NCI-H187 treated with DMSO at 0.1 percent for 48 hours (cell line): ENCODE measurements around the gene RPRD2.
"Not testable (repeated sequence)": the region's sequence is repeated elsewhere in the genome, so short reads cannot be mapped to it uniquely, and the experiment has no call there.

Source experiments
- DNase-seq: peaks from one replicate; lab custom pipeline; 2025; lab: John Stamatoyannopoulos, UW

Gene RPRD2

DNA sequence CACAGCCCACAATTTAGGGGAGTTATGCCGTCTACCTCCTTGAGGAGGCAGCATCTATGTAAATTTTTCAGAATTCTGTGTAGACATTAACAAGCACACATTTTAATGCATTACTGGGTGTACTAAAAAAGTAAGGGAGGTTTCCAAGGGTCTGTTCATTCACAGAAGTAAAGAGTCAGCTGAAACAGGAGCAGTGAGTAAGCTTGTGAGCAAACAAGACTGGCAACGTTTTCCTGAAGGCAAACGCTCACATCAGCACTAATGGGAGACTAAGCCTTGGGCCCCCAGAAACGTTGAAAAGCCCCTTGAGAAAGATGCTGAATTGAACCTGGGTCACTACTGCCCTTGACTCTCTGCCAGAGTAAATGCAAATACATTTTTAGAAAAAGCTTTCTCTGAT, 25.7 kb downstream of the RPRD2 start:
- DNase-seq = no peak

DNA sequence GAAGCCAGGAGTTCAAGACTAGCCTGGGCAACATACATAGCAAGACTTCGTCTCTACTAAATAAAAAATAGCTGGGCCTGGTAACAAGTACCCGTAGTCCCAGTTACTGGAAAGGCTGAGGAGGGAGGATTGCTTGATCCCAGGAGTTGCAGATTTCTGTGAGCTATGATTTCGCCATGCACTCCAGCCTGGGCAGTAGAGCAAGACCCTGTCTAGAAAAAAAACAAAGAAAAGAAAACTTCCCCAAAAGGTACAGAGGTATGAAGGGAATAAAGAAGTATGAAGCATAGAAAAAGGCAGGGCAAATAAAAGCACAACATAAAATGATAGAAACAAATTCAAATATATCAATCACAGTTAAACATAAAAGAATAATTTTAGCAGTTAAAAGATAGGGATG, 28.7 kb downstream of the RPRD2 start:
- DNase-seq = no peak

DNA sequence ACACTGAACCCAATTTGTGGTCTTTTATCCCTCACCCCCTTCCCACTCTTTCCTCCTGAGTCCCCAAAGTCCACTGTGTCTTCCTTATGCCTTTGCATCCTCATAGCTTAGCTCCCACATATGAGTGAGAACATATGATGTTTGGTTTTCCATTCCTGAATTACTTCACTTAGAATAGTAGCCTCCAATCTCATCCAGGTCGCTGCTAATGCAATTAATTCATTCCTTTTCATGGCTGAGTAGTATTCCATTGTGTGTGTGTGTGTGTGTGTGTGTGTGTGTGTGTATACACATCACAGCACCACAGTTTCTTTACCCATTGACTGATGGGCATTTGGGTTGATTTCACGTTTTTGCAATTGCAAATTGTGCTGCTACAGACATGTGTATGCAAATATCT, 31.2 kb downstream of the RPRD2 start:
- not testable (repeated sequence) for DNase-seq

DNA sequence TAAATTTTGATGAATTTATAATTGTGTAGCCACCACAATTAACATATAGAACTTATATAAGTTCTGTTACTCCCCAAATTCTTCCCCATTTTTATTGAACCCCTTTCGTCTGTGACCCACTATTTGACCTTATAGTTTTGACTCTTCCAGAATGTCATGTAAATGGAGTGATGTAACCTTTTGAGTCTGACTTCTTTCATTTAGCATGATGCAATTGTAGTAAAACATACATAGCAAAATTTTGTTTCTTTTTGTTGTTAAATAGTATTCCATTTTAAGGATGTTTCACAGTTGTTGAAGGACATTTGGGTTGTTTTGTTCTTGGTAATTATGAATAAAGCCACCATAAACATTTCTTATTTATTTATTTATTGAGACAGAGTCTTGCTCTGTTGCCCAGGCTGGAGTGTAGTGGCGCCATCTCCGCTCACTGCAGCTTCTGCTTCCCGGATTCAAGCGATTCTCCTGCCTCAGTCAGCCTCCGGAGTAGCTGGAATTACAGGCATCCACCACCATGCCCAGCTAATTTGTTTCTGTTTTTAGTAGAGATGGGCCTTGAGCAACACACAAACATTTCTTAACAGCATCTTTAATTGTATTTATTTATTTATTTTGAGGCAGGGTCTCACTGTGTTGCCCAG, 33.6 kb downstream of the RPRD2 start:
- no peak for DNase-seq

DNA sequence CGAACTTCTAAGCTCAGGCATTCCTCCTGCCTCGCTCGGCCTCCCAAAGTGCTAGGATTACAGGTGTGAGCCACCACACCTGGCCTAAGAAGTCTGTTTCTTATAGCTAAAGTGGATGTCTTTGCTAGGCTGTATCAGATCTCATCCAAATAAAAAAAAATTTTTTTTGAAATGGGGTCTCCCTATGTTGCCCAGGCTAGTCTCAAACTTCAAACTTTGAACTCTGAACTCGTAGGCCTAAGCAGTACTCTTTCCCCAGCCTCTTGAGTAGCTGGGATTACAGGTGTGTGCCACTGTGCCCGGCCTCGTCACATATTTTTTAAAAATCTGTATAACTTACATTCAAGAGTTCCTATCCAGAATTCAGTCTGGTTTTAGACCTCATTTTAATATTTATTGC, 40.5 kb downstream of the RPRD2 start:
- no peak for DNase-seq

DNA sequence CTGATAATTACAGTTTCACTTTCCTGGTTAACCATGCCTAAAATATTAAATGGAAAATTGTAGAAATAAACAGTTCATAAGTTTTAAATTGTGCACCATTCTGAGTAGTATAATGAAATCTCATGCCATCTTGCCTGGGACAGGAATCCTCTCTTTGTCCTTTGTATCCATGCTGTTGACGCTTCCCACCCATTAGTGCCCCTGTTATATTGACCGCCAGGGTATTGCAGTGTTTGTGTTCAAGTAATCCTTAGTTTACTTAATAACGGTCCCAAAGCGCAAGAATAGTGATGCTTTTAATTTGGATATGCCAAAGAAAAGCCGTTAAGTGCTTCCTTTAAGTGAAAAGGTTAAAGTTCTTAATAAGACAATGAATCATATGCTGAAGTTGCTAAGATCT, 41.7 kb downstream of the RPRD2 start:
- DNase-seq = no peak

DNA sequence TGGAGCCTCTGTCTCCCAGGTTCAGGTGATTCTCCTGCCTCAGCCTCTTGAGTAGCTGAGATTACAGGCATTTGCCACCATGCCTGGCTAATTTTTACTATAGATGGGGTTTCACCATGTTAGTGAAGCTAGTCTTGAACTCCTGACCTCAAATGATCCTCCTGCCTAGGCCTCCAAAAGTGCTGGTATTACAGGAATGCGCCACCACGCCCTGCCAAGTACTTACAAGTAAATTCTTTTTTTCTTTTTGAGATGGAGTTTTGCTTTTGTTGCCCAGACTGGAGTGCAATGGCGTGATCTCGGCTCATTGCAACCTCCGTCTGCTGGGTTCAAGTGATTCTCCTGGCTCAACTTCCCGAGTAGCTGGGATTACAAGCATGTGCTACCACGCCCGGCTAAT, 42.5 kb downstream of the RPRD2 start:
- no peak for DNase-seq

DNA sequence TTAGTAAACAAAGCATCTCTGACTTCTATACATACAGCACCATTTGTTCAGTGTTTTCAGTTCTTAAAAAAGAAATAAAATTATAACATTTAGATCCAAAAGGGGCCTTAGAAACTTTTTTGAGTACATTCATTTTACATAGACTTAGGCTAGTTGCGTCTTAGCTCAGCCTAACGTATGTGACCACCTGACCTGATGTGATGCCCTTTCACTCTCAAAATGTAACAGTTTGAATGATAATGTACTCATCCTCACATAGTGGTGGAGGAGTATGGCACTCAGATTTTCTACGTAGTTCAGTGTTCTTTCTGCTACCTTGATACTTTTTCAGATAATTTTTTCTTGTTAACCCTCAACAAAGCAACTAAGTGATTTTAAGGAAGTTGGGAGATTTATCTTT, 43.4 kb downstream of the RPRD2 start:
- DNase-seq = no peak

DNA sequence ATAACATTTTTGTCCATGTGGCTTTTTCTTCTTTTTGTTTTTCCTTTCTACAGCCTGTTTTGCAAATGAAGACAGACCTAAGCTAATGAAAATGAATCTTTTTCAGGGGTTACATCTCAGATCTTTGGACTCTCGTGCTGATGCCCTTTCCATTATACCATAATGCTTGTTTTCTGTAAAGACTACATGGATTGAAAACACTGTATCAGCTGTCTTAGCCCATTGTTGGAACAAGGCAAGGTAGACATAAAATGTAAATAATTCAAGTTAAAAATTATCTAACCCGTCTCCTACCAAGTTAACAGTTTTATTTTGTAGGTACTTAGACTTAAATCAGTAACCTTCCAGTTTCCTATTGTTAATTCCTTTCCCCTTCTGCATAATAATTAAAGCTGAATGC, 44.9 kb downstream of the RPRD2 start:
- DNase-seq = no peak

DNA sequence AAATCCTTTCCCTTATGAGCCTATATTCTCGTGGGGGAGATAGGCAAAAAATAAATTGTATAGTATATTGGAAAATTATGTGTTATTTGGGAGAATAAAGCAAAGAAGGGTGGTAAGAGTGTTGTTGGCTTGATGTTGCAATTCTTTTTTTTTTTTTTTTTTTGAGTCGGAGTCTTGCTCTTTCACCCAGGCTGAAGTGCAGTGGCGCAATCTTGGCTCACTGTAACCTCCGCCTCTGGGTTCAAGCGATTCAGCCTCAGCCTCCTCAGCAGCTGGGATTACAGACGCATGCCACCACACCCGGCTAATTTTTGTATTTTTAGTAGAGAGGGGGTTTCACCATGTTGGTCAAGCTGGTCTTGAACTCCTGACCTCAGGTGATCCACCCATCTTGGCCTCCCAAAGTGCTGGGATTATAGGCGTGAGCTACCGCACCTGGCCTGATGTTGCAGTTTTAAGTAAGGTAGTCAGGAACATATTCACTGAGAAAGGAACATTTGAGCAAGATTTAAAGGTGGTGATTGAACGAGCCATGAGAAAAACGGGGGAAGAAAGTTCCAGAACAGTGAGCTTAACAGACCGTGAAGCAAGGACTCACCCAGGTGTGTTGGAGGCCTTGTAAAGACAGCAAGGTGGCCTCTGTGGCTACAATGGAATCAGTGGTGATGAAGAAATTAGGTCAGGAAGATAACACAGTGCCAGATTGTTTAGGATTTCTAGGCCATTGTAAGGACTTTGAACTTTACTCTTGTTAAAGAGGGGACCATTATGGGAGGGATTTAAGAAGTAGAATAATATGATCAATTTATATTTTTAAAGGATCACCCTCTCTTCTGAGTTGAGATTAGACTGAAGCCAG, 45.8 kb downstream of the RPRD2 start:
- DNase-seq = no peak

DNA sequence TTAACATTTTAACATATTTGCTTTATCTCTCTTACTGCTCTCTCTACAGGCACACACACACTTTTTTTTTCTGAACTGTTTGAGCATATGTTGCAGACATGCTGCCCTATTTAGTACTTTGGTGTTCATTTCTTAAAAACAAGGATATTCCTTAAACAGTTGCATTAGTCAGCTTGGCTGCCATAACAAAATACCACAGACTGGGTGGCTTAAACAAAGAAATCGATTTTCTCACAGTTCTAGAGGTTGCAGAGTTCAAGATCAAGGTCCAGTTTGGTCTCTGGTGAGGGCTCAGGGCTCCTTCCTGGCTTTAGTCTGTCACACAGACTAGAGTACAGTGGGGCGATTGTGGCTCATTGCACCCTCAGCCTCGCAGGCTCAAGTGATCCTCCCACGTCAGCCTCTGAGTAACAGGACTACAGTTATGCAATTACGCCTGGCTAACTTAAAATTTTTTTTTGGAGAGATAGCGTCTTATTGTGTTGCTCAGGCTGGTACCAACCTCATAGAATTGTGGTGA, 46.7 kb downstream of the RPRD2 start:
- no peak for DNase-seq

DNA sequence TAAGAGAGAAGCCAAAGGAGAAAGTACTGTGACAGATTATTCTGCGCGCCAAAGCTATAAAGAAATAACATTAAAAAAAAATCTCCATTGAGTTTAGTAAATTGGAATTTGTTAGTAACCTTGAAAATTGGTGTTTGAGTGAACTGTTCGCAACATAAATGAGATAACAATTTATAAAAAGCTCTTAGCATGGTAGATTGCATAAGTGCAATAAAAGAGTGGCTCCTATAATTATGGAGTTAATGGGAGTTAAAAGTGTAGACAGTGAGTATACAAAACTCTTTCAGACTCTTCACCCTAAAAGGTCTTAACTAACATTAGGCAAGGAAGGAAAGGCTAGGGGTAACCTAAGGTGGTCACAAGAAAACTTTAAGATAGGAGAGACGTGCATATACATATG, 50.6 kb downstream of the RPRD2 start:
- DNase-seq = no peak

DNA sequence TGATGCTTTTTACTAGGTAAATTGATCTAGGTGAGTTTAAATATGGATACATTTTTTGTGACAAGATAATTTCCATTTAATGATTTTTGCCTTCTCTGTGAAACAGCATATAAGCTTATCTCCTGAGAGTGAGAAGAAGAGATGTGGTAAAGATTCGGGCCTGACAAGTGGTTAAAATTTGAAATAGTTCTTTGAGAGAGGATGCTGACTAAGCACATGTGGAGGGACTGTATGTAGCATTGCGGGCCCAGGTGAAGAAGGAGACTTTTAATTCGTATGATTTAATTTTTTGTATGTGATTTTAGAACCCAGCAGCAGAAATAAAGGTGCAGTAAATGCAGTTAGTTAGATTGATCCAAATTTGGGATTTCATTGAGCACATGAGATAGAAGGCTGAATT, 51.9 kb downstream of the RPRD2 start:
- DNase-seq = no peak

DNA sequence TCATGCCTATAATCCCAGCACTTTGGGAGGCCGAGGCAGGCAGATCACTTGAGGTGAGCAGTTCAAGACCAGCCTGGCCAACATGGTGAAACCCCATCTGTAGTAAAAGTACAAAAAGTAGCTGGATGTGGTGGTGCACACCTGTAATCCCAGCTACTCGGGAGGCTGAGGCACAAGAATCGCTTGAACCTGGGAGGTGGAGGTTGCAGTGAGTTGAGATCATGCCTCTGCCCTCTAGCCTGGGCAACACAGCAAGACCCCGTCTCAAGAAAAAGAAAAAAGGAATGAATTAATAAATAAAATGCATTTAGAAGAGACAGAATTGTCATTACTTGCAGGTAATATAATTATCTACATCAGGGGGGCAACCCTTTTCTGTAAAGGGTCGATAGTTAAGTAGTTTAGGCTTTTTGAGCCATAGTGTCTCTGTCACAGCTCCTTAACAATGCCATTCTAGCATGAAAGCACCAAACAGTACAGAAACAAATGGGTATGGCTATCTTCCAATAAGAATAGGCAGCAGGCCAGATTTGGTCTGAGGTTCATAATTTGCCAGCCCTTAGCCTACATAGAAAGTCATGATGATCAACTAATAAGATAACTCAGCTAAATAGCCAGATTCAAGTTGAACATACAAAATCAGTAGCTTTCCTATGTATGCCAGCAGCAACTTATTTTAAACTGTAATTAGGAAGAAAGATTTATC, 56.8 kb downstream of the RPRD2 start:
- DNase-seq = no peak

DNA sequence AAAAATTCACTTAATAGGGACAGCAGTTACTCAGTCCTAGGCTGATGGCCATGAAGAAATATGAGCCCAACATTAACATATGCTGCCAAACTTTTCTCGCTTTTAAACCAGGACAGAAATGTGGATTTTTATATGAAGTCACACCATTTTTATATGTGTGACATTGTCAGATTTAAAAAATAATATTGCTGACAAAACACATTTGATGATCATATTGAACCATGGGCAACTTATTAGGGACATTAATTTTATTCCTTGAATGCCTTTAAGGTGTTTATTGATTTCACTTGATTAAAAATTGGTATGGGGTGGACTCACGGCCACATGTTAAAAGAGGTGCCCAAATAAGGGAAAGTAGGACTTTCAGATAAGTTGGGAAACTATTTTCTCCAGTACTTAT, 58.6 kb downstream of the RPRD2 start:
- no peak for DNase-seq

DNA sequence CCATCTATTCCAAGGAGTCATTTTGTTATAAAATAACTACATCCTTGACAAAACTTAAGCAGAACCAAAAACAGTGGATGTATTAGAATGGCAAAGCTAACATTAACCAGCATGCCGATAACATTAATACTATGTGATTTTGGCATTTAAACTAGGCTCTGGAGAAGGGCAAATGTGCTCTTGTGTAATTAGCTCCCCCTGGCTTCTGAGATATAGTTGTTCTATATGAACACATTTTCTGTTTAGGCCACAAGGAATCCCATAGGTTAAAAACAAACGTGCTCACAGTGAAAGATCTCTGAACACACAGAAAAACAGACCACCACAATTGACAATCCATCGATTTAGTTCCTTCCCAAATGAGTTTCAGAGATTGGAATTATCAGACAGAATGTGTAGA, 65.9 kb downstream of the RPRD2 start:
- DNase-seq = no peak

DNA sequence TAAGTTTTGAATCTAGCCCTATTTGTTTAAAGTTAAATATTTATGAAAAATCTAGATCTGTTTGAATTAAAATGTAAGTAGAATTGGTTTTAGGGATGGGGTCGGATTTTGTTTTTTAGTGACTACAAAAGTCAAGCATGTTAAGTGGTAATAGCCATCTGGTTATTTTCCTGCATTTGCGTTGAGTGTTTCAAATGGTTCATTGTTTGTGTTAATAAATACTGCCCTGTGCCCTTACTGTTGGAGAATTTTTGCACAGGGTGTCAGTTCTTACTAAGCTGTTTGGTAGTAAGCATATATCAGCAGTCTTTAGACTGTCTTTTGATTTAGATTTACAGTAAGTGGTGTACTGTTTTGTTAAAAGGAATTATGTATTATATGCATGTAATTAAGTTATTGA, 77.2 kb downstream of the RPRD2 start:
- DNase-seq = no peak

DNA sequence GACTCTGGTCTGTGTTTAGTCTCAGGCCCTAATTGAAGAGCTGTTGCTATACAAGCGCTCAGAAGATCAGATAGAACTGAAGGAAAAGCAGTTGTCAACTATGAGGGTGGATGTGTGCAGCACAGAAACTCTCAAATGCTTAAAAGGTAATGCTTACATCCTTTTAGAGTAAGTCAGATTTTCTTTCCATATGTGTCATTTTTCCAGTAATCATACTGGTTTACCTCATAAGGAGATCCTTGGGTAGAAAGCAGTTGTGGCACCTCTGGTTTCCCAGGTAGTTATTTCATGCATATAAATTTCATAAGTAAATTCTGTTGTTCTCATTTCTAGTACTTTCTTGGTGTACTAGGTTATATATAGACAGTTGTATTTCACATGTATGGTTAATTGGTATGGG, 80.3 kb downstream of the RPRD2 start:
- no peak for DNase-seq

DNA sequence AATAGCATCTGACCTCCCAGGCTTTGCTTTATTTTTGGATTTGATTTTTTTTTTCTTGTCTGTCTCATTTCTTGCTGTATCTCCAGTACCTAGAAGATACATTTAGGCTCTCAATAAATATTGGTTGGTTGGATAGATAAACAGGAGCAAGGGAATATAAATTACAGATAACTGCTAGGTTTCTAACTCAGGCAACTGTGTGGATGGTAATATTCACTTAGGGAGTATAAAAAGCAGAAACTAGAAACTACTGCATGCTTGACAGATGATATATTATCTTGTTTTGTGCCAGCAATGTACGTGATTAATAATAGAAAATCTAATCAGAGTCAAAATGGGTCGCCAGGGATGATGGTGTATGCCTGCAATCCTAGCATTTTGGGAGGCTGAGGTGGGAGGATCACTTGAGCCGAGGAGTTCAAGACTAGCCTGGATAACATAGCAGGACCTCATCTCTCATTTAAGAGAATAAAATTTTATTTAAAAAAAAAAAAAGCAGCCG, 92.2 kb downstream of the RPRD2 start:
- no peak for DNase-seq

DNA sequence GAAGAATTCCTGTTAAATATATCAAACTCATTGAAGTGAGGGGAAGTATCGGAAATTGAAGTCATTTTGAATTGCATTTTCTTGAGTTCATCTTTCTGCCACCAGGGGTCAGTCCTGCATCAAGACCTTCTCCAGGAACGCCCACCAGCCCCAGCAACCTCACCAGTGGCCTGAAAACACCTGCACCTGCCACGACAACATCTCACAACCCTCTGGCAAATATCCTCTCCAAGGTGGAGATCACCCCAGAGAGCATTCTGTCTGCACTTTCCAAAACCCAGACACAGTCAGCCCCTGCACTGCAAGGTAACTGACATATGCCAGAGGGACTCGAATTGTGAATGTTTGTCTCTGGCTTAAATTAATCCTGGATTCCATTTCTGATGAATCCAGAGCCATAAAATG, 100.5 kb downstream of the RPRD2 start:
- DNase-seq = peak; percentile 61

DNA sequence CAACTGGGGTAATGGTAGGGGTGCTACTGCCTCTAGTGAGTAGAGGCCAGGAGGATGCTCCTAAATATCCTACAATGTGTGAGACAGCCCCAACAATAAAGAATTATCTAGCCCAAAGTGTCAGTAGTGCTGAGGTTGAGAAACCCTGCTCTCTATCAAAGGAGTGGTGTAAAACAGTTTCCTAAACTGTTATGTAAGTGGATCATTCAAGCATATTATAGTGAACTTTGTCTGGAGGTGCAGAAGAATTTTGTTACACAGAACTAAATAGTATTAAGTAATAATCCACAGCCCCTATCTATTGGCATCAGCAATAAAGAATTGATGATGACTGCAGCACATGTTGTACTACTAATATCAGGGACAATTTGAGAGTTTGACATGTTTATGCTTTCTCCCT, 103.0 kb downstream of the RPRD2 start:
- DNase-seq = no peak

DNA sequence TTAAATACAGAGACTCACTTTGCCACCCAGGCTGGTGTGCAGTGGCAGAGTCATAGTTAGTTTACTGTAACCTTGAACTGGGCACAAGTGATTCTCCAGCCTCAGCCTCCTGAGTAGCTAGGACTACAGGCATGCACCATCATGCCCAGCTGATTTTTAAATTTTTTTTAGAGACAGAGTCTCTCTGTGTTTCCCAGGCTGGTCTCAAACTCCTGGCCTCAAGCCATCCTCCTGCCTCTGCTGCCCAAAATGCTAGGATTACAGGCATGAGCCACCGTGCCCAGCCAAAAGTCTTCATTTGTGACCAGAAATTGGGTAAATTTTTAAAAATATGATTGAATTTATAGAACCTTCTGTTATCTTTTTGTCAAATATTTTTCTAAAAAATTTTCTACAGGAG, 105.3 kb downstream of the RPRD2 start:
- DNase-seq = no peak
